ENCODE results near the gene FNDC3A.

FNDC3A gene

GRCh38 chr13:49206641-49207040 lies 230.9 kb downstream of the FNDC3A start:
- Histone ChIP-seq H3F3A (ENCODE audit: insufficient read depth) (no peaks in the 10 kb centered on the region), H3K27me3 (ENCODE audit: low read length) (no peaks in the 10 kb centered on the region), H3K36me3 (ENCODE audit: low read length) (peaks cover 16% of the 10 kb centered on the region; the same call in 1 of the 2 replicates), H3K27ac (ENCODE audit: low read depth, low read length) (no peak overlapping the region), H3K4me2 (ENCODE audit: low read depth, low read length, poor library complexity, severe bottlenecking) (no peak overlapping the region), H3K9ac (ENCODE audit: low read length) (no peak overlapping the region), H3K4me3 (ENCODE audit: insufficient read depth, low read length, poor library complexity, severe bottlenecking) (no peak overlapping the region), H3K9me3 (ENCODE audit: insufficient read depth, low read length) (no peaks in the 10 kb centered on the region), H4K20me1 (ENCODE audit: low read depth, low read length) (no peaks in the 10 kb centered on the region), H3K79me2 (ENCODE audit: insufficient read depth, low read length) (no peaks in the 10 kb centered on the region), H3K9me2 (replicated peaks; ENCODE audit: insufficient read depth, low read length) (no peaks in the 10 kb centered on the region), H2AFZ (ENCODE audit: low read depth, low read length, severe bottlenecking) (no peak overlapping the region)
- TF ChIP-seq, protein P1, sequence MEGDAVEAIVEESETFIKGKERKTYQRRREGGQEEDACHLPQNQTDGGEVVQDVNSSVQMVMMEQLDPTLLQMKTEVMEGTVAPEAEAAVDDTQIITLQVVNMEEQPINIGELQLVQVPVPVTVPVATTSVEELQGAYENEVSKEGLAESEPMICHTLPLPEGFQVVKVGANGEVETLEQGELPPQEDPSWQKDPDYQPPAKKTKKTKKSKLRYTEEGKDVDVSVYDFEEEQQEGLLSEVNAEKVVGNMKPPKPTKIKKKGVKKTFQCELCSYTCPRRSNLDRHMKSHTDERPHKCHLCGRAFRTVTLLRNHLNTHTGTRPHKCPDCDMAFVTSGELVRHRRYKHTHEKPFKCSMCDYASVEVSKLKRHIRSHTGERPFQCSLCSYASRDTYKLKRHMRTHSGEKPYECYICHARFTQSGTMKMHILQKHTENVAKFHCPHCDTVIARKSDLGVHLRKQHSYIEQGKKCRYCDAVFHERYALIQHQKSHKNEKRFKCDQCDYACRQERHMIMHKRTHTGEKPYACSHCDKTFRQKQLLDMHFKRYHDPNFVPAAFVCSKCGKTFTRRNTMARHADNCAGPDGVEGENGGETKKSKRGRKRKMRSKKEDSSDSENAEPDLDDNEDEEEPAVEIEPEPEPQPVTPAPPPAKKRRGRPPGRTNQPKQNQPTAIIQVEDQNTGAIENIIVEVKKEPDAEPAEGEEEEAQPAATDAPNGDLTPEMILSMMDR (IDR thresholded peaks at IDR 0.05; ENCODE audit: insufficient read depth, low read length, poor library complexity, severe bottlenecking), result no peak
- TF ChIP-seq EZH2phosphoT487 (conservative IDR thresholded peaks at IDR 0.05; ENCODE audit: low read length), result no peak

GRCh38 chr13:49208619-49209018 lies 232.9 kb downstream of the FNDC3A start:
- H3K27ac ChIP-seq (ENCODE audit: low read depth, low read length), result no peak overlapping the region
- no peaks in the 10 kb centered on the region for H3F3A ChIP-seq (ENCODE audit: insufficient read depth)
- H4K20me1 ChIP-seq (ENCODE audit: low read depth, low read length), result no peaks in the 10 kb centered on the region
- no peak overlapping the region for H2AFZ ChIP-seq (ENCODE audit: low read depth, low read length, severe bottlenecking)
- no peaks in the 10 kb centered on the region for H3K9me3 ChIP-seq (ENCODE audit: insufficient read depth, low read length)
- TF ChIP-seq EZH2phosphoT487 (conservative IDR thresholded peaks at IDR 0.05; ENCODE audit: low read length), result no peak
- TF ChIP-seq, protein P1 (IDR thresholded peaks at IDR 0.05; ENCODE audit: insufficient read depth, low read length, poor library complexity, severe bottlenecking), result no peak
- H3K4me3 ChIP-seq (ENCODE audit: insufficient read depth, low read length, poor library complexity, severe bottlenecking), result no peak overlapping the region
- H3K36me3 ChIP-seq (ENCODE audit: low read length), result peaks cover 13% of the 10 kb centered on the region; the same call in 1 of the 2 replicates
- no peak overlapping the region for H3K4me2 ChIP-seq (ENCODE audit: low read depth, low read length, poor library complexity, severe bottlenecking)
- no peaks in the 10 kb centered on the region for H3K79me2 ChIP-seq (ENCODE audit: insufficient read depth, low read length)
- no peak overlapping the region for H3K9ac ChIP-seq (ENCODE audit: low read length)
- no peaks in the 10 kb centered on the region for H3K9me2 ChIP-seq (replicated peaks; ENCODE audit: insufficient read depth, low read length)
- H3K27me3 ChIP-seq (ENCODE audit: low read length), result no peaks in the 10 kb centered on the region

GRCh38 chr13:49210114-49210513 lies 234.4 kb downstream of the FNDC3A start:
- H3K9me3 ChIP-seq (ENCODE audit: insufficient read depth, low read length), result no peaks in the 10 kb centered on the region

More at GRCh38 chr13:49210114-49210513, 234.4 kb downstream of the FNDC3A start:
- H3K27me3 ChIP-seq (ENCODE audit: low read length), result no peaks in the 10 kb centered on the region
- no peak overlapping the region for H3K27ac ChIP-seq (ENCODE audit: low read depth, low read length)
- no peak overlapping the region for H3K4me2 ChIP-seq (ENCODE audit: low read depth, low read length, poor library complexity, severe bottlenecking)
- no peak overlapping the region for H3K4me3 ChIP-seq (ENCODE audit: insufficient read depth, low read length, poor library complexity, severe bottlenecking)
- no peak overlapping the region for H3K9ac ChIP-seq (ENCODE audit: low read length)
- no peaks in the 10 kb centered on the region for H4K20me1 ChIP-seq (ENCODE audit: low read depth, low read length)
- H3K36me3 ChIP-seq (ENCODE audit: low read length), result peaks cover 1% of the 10 kb centered on the region; the same call in 1 of the 2 replicates
- H2AFZ ChIP-seq (ENCODE audit: low read depth, low read length, severe bottlenecking), result no peak overlapping the region
- no peaks in the 10 kb centered on the region for H3K79me2 ChIP-seq (ENCODE audit: insufficient read depth, low read length)
- no peaks in the 10 kb centered on the region for H3F3A ChIP-seq (ENCODE audit: insufficient read depth)
- H3K9me2 ChIP-seq (replicated peaks; ENCODE audit: insufficient read depth, low read length), result no peaks in the 10 kb centered on the region
- TF ChIP-seq, protein P1 (IDR thresholded peaks at IDR 0.05; ENCODE audit: insufficient read depth, low read length, poor library complexity, severe bottlenecking), result no peak
- no peak for TF ChIP-seq EZH2phosphoT487 (conservative IDR thresholded peaks at IDR 0.05; ENCODE audit: low read length)
